DND-41 (cell line): ENCODE measurements around the gene GID8.

Experiments
- CTCF ChIP-seq: IDR thresholded peaks from 2 replicates; pipeline ENCODE4 v1.5.1; 2012; ENCODE audit warnings: borderline replicate concordance, low read length, moderate library complexity, mild to moderate bottlenecking; ENCODE audit not compliant: poor library complexity, severe bottlenecking; ENCODE audit errors: extremely low read depth
- EZH2 ChIP-seq: IDR thresholded peaks from 3 replicates; pipeline ENCODE4 v1.6.1; 2012; ENCODE audit warnings: borderline replicate concordance, low read depth, mild to moderate bottlenecking, moderate library complexity, low read length, inconsistent platforms; ENCODE audit not compliant: severe bottlenecking

GRCh38 chr20:62922451-62922921 lies 15.5 kb upstream of the GID8 start:
- TF ChIP-seq CTCF, result no peak
- TF ChIP-seq EZH2, result no peak
